ENCODE measurements around the gene ATG4C. TPM values are rescaled to one million over a fixed set of nuclear protein-coding genes. Genes with fewer than 3 reads are reported as not detected.

Gene ATG4C
- total and polyA plus RNA-seq, 9 donors: 2.7 to 13.7 (median 11.2) TPM

GRCh38 chr1:62800281-62800680 lies 16.3 kb downstream of the ATG4C start:
- TF ChIP-seq POLR2A (IDR thresholded peaks at IDR 0.05) (no peak), CTCF (IDR thresholded peaks at IDR 0.05) (no peak), EP300 (IDR thresholded peaks at IDR 0.05) (no peak)
- Histone ChIP-seq H3K27ac (no peak overlapping the region), H3K36me3 (no peaks in the 10 kb centered on the region), H3K4me3 (no peak overlapping the region), H3K27me3 (no peaks in the 10 kb centered on the region), H3K9me3 (no peaks in the 10 kb centered on the region), H3K4me1 (ENCODE audit: insufficient read depth) (no peaks in the 10 kb centered on the region)
- intact Hi-C loops (cut with DNase I): no loop called here
- no peak for DNase-seq
- WGBS, 3 donors: 88 to 91% (median 91%) methylated on average over 3 of the region's 3 CpGs

DNA sequence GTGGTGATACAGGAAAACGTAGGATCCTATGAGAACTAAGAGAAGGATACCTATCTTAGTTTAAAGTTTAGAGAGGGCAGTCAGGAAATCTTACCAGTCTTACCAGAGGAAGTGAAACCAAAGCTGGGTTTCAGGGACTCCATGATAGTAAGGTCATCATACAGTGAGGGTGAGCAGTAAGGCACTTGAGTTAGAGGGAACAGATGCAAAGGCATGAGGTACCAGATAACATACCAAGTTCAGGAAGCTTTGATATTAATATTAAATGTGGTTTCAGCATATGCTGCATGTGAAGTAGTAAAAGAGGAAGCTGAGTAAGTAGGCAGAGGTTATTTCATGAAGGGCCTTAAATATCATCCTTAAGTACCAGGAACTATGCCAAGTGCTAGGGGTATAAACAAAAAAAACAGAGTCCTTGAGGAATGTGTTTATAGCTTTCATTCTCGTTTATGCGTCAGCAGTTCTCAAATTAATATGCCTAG lies 16.9 kb downstream of the ATG4C start:
- no peak overlapping the region for H3K4me3 ChIP-seq
- H3K9me3 ChIP-seq: no peaks in the 10 kb centered on the region
- no peak overlapping the region for H3K27ac ChIP-seq
- WGBS, 3 donors: 50 to 62% (median 61%) methylated on average over 3 of the region's 3 CpGs
- no peaks in the 10 kb centered on the region for H3K4me1 ChIP-seq (ENCODE audit: insufficient read depth)
- intact Hi-C loops (cut with DNase I): no loop called here
- DNase-seq: no peak
- H3K27me3 ChIP-seq: no peaks in the 10 kb centered on the region
- TF ChIP-seq POLR2A (IDR thresholded peaks at IDR 0.05) (no peak), EP300 (IDR thresholded peaks at IDR 0.05) (no peak), CTCF (IDR thresholded peaks at IDR 0.05) (no peak)
- H3K36me3 ChIP-seq: no peaks in the 10 kb centered on the region

- Histone ChIP-seq H3K36me3 (no peaks in the 10 kb centered on the region), H3K4me1 (ENCODE audit: insufficient read depth) (no peaks in the 10 kb centered on the region), H3K4me3 (no peak overlapping the region), H3K9me3 (no peaks in the 10 kb centered on the region), H3K27ac (no peak overlapping the region), H3K27me3 (no peaks in the 10 kb centered on the region)
- intact Hi-C loops (cut with DNase I): no loop called here
- WGBS, 3 donors: 94 to 97% (median 95%) methylated on average over 3 of the region's 3 CpGs
- TF ChIP-seq POLR2A (IDR thresholded peaks at IDR 0.05) (no peak), EP300 (IDR thresholded peaks at IDR 0.05) (no peak), CTCF (IDR thresholded peaks at IDR 0.05) (no peak)
- DNase-seq: no peak
These were observed 25.9 kb downstream of the ATG4C start for GRCh38 chr1:62809788-62810187.

DNA sequence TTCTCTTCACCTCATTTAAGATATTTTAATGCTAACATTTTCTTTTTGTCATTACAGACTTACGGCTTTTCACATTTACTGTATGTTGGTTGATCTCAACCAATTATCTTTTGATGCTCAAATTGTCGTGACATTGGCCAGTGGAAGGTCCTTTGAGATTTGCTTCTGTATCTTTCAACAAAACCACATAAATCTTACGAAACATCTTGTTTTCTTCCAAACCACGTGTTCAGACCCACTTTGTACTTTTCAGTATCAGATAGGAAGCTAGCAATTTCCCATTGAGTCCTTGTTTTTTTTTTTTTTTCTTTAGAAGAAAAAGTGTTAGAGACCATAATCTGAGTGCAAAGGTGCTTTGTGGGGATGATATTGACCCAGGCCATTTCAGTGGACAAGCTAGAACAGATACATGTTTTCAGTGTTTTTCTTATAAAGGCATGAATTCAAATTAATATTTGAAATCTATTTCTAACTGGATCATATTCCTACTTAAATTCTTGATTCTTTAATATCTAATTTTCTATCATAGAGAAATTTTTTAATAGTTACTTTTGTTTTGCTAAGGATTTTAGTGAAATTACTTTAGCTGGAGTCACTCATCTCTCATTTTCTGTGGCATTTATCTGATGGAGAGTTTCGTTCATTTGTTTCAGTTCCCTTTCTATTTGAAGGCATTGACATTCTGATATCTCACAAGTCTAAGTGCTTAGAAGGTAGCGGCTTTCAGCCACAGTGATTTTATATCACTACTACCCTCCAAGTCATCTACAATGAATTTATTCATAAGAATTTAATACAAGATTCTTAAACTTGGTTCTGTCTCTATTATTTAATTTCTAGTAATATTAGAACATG lies 26.7 kb downstream of the ATG4C start:
- Histone ChIP-seq H3K9me3 (no peaks in the 10 kb centered on the region), H3K27ac (no peak overlapping the region), H3K4me3 (no peak overlapping the region), H3K4me1 (ENCODE audit: insufficient read depth) (no peaks in the 10 kb centered on the region), H3K27me3 (no peaks in the 10 kb centered on the region), H3K36me3 (no peaks in the 10 kb centered on the region)
- intact Hi-C loops (cut with DNase I): no loop called here
- 94 to 97% (median 95%) methylated on average over 6 of the region's 6 CpGs for WGBS, 3 donors
- no peak for TF ChIP-seq CTCF (IDR thresholded peaks at IDR 0.05)
- TF ChIP-seq EP300 (IDR thresholded peaks at IDR 0.05): no peak
- TF ChIP-seq POLR2A (IDR thresholded peaks at IDR 0.05): no peak
- no peak for DNase-seq

All from ovary (tissue), 9 donors.